IMR-90 (cell line): Measurements from ENCODE around the gene TOX3. TPM values are rescaled to one million over a fixed set of nuclear protein-coding genes. Genes with fewer than 3 reads are reported as not detected.

Experiments used
- ATAC-seq: fragments of 200-7000 bp; cut with Tn5 transposase; 2 replicates; pipeline ENCODE4 v1.9.1; 2020; ENCODE audit warnings: low read depth, mild to moderate bottlenecking, moderate library complexity
- BruUV-seq: library from RNA; stranded (reverse); fragments of 400-500 nt; replicated peaks from 2 replicates; lab custom pipeline; 2021; lab: Mats Ljungman, UMichigan
- CTCF ChIA-PET: fragments of 300-600 bp; formaldehyde crosslinking; extraction: SDS; loops from one replicate; lab custom pipeline; 2021; ENCODE audit warnings: antibody characterized with exemption; lab: Yijun Ruan, JAX
- POLR2A ChIA-PET: fragments of 300-600 bp; sonication (Branson Sonifier 250); formaldehyde crosslinking; loops from one replicate; lab custom pipeline; 2022; ENCODE audit warnings: antibody characterized with exemption; ENCODE audit not compliant: unreplicated experiment; lab: Charles Lee
- DNase-seq: peaks from one replicate; pipeline ENCODE4 v3.0.0; 2013
- H2AFZ ChIP-seq: replicated peaks from 2 replicates; pipeline ENCODE3; 2013; ENCODE audit warnings: low read length, mild to moderate bottlenecking; ENCODE audit not compliant: poor library complexity
- H2AK5ac ChIP-seq: 2 replicates; pipeline ENCODE4 v1.6.1; 2013; ENCODE audit warnings: low read depth, low read length, inconsistent platforms
- H2AK9ac ChIP-seq: replicated peaks from 2 replicates; pipeline ENCODE3; 2013; ENCODE audit warnings: mild to moderate bottlenecking, low read depth, low read length, moderate library complexity; ENCODE audit not compliant: poor library complexity
- H2BK120ac ChIP-seq: 2 replicates; pipeline ENCODE4 v1.6.1; 2013; ENCODE audit warnings: low read depth, low read length, inconsistent platforms
- H2BK15ac ChIP-seq: 3 replicates; pipeline ENCODE4 v1.6.1; 2013; ENCODE audit warnings: low read depth, low read length, inconsistent platforms
- H2BK20ac ChIP-seq: 2 replicates; pipeline ENCODE4 v1.6.1; 2013; ENCODE audit warnings: low read depth, mild to moderate bottlenecking, inconsistent platforms, low read length, moderate library complexity
- H2BK5ac ChIP-seq: 2 replicates; pipeline ENCODE4 v1.6.1; 2013; ENCODE audit warnings: mild to moderate bottlenecking, low read depth, low read length, inconsistent platforms; ENCODE audit not compliant: poor library complexity, severe bottlenecking
- H3K14ac ChIP-seq: replicated peaks from 2 replicates; pipeline ENCODE4 v1.6.1; 2013; ENCODE audit warnings: low read depth, low read length, inconsistent platforms
- H3K18ac ChIP-seq: 2 replicates; pipeline ENCODE4 v1.6.1; 2013; ENCODE audit warnings: low read depth, low read length, control low read depth
- H3K23ac ChIP-seq: 2 replicates; pipeline ENCODE4 v1.6.1; 2013; ENCODE audit warnings: low read depth, low read length, inconsistent platforms
- H3K27ac ChIP-seq: 2 replicates; pipeline ENCODE4 v1.5.1; 2013; ENCODE audit warnings: mild to moderate bottlenecking, control low read depth, low read length; ENCODE audit not compliant: insufficient read depth
- H3K27me3 ChIP-seq: 2 replicates; pipeline ENCODE4 v1.6.1; 2013; ENCODE audit warnings: low read length; ENCODE audit not compliant: control insufficient read depth, insufficient read depth
- H3K36me3 ChIP-seq: 2 replicates; pipeline ENCODE4 v1.6.1; 2013; ENCODE audit warnings: low read length, mixed read lengths; ENCODE audit not compliant: control insufficient read depth, insufficient read depth
- H3K4ac ChIP-seq: 2 replicates; pipeline ENCODE4 v1.6.1; 2013; ENCODE audit warnings: low read depth, low read length, inconsistent platforms
- H3K4me1 ChIP-seq: 2 replicates; pipeline ENCODE4 v1.6.1; 2013; ENCODE audit warnings: low read length, mixed read lengths; ENCODE audit not compliant: control insufficient read depth, insufficient read depth
- H3K4me2 ChIP-seq: 2 replicates; pipeline ENCODE4 v1.6.1; 2013; ENCODE audit warnings: low read depth, mild to moderate bottlenecking, control low read depth, low read length, moderate library complexity
- H3K4me3 ChIP-seq: 2 replicates; pipeline ENCODE4 v1.5.1; 2013; ENCODE audit warnings: low read depth, mild to moderate bottlenecking, control low read depth, low read length, moderate library complexity; ENCODE audit not compliant: insufficient read depth
- H3K56ac ChIP-seq: 2 replicates; pipeline ENCODE4 v1.6.1; 2013; ENCODE audit warnings: low read length, inconsistent platforms; ENCODE audit not compliant: insufficient read depth; ENCODE audit errors: extremely low read depth
- H3K79me1 ChIP-seq, 2 experiments: 2 replicates each; pipeline ENCODE4 v1.6.1; 2013; ENCODE audit warnings: low read length in 2 of 2, inconsistent platforms in 1 of 2, low read depth in 1 of 2
- H3K9ac ChIP-seq: 2 replicates; pipeline ENCODE4 v1.6.1; 2013; ENCODE audit warnings: low read depth, low read length, control low read depth
- H3K9me1 ChIP-seq: 2 replicates; pipeline ENCODE4 v1.6.1; 2013; ENCODE audit warnings: low read length, inconsistent platforms; ENCODE audit not compliant: insufficient read depth
- H3K9me3 ChIP-seq: 2 replicates; pipeline ENCODE4 v1.6.1; 2013; ENCODE audit warnings: low read length; ENCODE audit not compliant: control insufficient read depth, insufficient read depth
- H4K20me1 ChIP-seq: 2 replicates; pipeline ENCODE4 v1.6.1; 2013; ENCODE audit warnings: low read length, inconsistent platforms; ENCODE audit not compliant: insufficient read depth
- H4K5ac ChIP-seq: 2 replicates; pipeline ENCODE4 v1.6.1; 2013; ENCODE audit warnings: mild to moderate bottlenecking, low read depth, low read length, control low read depth
- H4K8ac ChIP-seq, 2 experiments: 2 replicates each; pipeline ENCODE4 v1.6.1; 2013; ENCODE audit warnings: low read depth in 2 of 2, low read length in 2 of 2, control low read depth in 1 of 2, inconsistent platforms in 1 of 2
- H4K91ac ChIP-seq: 2 replicates; pipeline ENCODE4 v1.6.1; 2013; ENCODE audit warnings: low read depth, low read length, inconsistent platforms; ENCODE audit not compliant: insufficient read depth
- NFE2L2 ChIP-seq: fragments of 150-350 bp; IDR thresholded peaks from 2 replicates; pipeline ENCODE4 v1.6.1; 2016; ENCODE audit warnings: low read depth, mild to moderate bottlenecking, low read length
- WGBS, 2 experiments: methylation state at CpG; one replicate each; pipeline versions ENCODE4 v1.1.5 to v1.1.7; 2013; ENCODE audit warnings: missing lambda C conversion rate in 2 of 2; ENCODE audit not compliant: insufficient read length in 1 of 2; ENCODE audit errors: extremely low coverage in 2 of 2; 5-methylcytosine and 5-hydroxymethylcytosine counted together
- dilution Hi-C: fragments of 300-500 bp; cut with HindIII; formaldehyde crosslinking; loops from one replicate; pipeline ENCODE4 v1.14.3; 2018; ENCODE audit warnings: low sequenced_read_pairs; ENCODE audit not compliant: unreplicated experiment
- in situ Hi-C: fragments of 300-500 bp; cut with MboI; formaldehyde crosslinking; loops from 3 replicates; pipeline ENCODE4 v1.14.3; 2019; ENCODE audit warnings: low sequenced_read_pairs, inconsistent platforms, mixed read lengths
- intact Hi-C: fragments of 100-400 bp; cut with micrococcal nuclease; formaldehyde crosslinking; loops from 2 replicates; pipeline ENCODE4 v1.10.0; 2022
- polyA plus RNA-seq, 3 experiments: library from polyadenylated mRNA; depleted of rRNA; stranded (reverse); fragments of >200 nt; gene quantifications; 2 replicates each; pipeline ENCODE4 v1.2.3, GENCODE V29; 2012; ENCODE audit warnings: low replicate concordance in 1 of 3
- total RNA-seq: library from RNA; depleted of rRNA; stranded (reverse); fragments of >200 nt; gene quantifications from 2 replicates; pipeline ENCODE4 v1.2.3, GENCODE V29; 2012

The TOX3 gene
- total and polyA plus RNA-seq, 2 of the 4 experiments (the other 2 are of a cell fraction) = not detected

DNA sequence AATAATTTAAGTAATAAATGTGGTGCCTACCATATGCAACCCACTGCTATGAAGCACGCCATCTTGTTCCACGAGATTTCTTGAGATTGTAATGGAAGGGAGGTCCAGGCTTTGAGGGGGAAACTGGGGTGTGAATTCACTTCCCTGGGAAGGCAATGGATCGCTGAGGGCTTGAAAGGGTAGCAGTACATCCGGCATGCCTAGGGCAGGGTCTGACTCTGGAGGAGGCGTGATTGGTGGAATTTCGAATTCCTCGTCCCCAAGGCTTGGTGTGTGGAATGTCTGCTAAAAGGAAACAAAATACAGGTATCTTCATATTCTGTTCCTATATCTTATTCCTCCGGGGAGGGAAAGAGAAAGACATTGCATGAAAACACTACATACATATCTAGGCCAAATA, 83.0 kb downstream of the TOX3 start:
- dilution Hi-C loops = no loop called here
- TF ChIP-seq NFE2L2 = no peak
- POLR2A ChIA-PET = no interaction called here
- H4K91ac ChIP-seq = no peak overlapping the region
- CTCF ChIA-PET = no interaction called here
- no peaks in the 10 kb centered on the region for H4K20me1 ChIP-seq
- no peak overlapping the region for H3K4me2 ChIP-seq
- H2BK15ac ChIP-seq = no peak overlapping the region
- no peaks in the 10 kb centered on the region for H3K27me3 ChIP-seq
- no peak overlapping the region for H3K4me3 ChIP-seq
- in situ Hi-C loops = no loop called here
- no peak overlapping the region for H3K14ac ChIP-seq
- H3K4ac ChIP-seq = no peak overlapping the region
- H3K23ac ChIP-seq = no peak overlapping the region
- no peak overlapping the region for H2BK5ac ChIP-seq
- H3K9ac ChIP-seq = no peak overlapping the region
- ATAC-seq (no peak), DNase-seq (no peak)
- H3K9me1 ChIP-seq = no peaks in the 10 kb centered on the region
- no peak overlapping the region for H4K8ac ChIP-seq
- no peak overlapping the region for H2BK120ac ChIP-seq
- no peaks in the 10 kb centered on the region for H3K9me3 ChIP-seq
- no peak overlapping the region for H3K18ac ChIP-seq
- BruUV-seq = no TSS peak
- no peak overlapping the region for H4K5ac ChIP-seq
- H3K27ac ChIP-seq = no peak overlapping the region
- H3K56ac ChIP-seq = no peak overlapping the region
- no peak overlapping the region for H2AK5ac ChIP-seq
- whole genome bisulfite sequencing, 2 experiments = no CpG with 5 or more reads among the region's 8 CpGs
- H2AFZ ChIP-seq = no peak overlapping the region
- no peaks in the 10 kb centered on the region for H3K4me1 ChIP-seq
- no peaks in the 10 kb centered on the region for H3K36me3 ChIP-seq
- H2AK9ac ChIP-seq = no peak overlapping the region
- intact Hi-C loops = no loop called here
- no peak overlapping the region for H2BK20ac ChIP-seq
- H3K79me1 ChIP-seq = no peaks in the 10 kb centered on the region
